Stimulated activated naive B cell treated with anti-CD40 and anti-IgM and Interleukin-4, amounts not matched to agents 10 μg/mL and 1 μg/mL and 100 μg/mL, for 72 hours (primary cell): ENCODE measurements around the gene KRT86.

Source experiments
- ATAC-seq, 2 donors: fragments of 150-1000 bp; cut with Tn5 transposase; replicated peaks; 2 replicates each; pipeline ENCODE4 v1.10.0; 2021; ENCODE audit warnings: moderate library complexity in 1 of 2
- DNase-seq: peaks from one replicate; pipeline ENCODE4 v3.0.0; 2021
- H3K27ac Mint-ChIP-seq: one replicate; pipeline ENCODE4 v1.8.0; 2022; ENCODE audit warnings: mild to moderate bottlenecking, mixed read lengths
- H3K27me3 Mint-ChIP-seq, 2 donors: one replicate each; pipeline ENCODE4 v1.8.0; 2022; ENCODE audit warnings: mixed read lengths in 2 of 2
- H3K36me3 Mint-ChIP-seq, 2 donors: one replicate each; pipeline ENCODE4 v1.8.0; 2022; ENCODE audit warnings: mixed read lengths in 2 of 2, mild to moderate bottlenecking in 1 of 2
- H3K4me1 Mint-ChIP-seq, 2 donors: one replicate each; pipeline ENCODE4 v1.8.0; 2022; ENCODE audit warnings: mixed read lengths in 2 of 2, mild to moderate bottlenecking in 1 of 2
- H3K4me3 Mint-ChIP-seq, 2 donors: one replicate each; pipeline ENCODE4 v1.8.0; 2022; ENCODE audit warnings: mild to moderate bottlenecking in 2 of 2, mixed read lengths in 2 of 2, moderate library complexity in 1 of 2
- H3K9me3 Mint-ChIP-seq, 2 donors: one replicate each; pipeline ENCODE4 v1.8.0; 2022; ENCODE audit warnings: mixed read lengths in 2 of 2, mild to moderate bottlenecking in 1 of 2

KRT86 gene

GRCh38 chr12:52274521-52275120 is at the start of gene KRT86:
Gene KRT86 (plus strand): TSS chr12:52274645. CDS start chr12:52301917, 27,272 bp downstream.
- Mint-ChIP-seq H3K4me1 (peaks cover 7 to 12% of the 10 kb centered on the region in 2 donors), H3K36me3 (no peaks in the 10 kb centered on the region), H3K4me3 (no peak within 1 kb of the TSS), H3K27me3 (peaks cover 49 to 56% of the 10 kb centered on the region in 2 donors), H3K9me3 (no peaks in the 10 kb centered on the region), H3K27ac (no peak within 1 kb of the TSS)
- ATAC-seq = no peak
- no peak for DNase-seq

DNA sequence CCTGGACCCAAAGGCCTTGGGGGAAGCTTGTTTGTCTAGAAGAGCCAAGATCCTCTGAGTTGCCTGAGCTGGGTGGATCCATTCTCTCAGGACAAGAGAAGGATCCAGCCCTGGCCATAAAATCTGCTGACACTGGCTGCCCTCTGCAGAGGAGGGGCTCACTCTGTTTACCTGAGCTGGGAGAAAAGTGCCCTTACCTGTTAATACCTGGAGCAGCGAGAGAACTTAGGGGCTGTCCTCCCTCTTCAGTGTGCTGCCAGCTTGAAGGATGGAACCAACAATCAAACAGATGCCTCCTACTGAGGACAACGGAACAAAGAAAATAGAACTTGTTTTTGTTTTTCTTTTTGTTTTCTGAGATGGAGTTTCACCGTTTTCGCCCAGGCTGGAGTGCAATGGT is 48.7 kb upstream of the KRT86 start:
- ATAC-seq (no peak), DNase-seq (no peak)
- Mint-ChIP-seq H3K36me3 (no peaks in the 10 kb centered on the region), H3K9me3 (no peaks in the 10 kb centered on the region), H3K27ac (no peak overlapping the region), H3K4me1 (no peaks in the 10 kb centered on the region), H3K4me3 (no peak overlapping the region), H3K27me3 (peaks cover 31 to 38% of the 10 kb centered on the region in 2 donors)

- no peaks in the 10 kb centered on the region for H3K36me3 Mint-ChIP-seq
- no peak overlapping the region for H3K27ac Mint-ChIP-seq
- no peaks in the 10 kb centered on the region for H3K9me3 Mint-ChIP-seq
- no peak for ATAC-seq
- no peak for DNase-seq
- H3K4me1 Mint-ChIP-seq = no peaks in the 10 kb centered on the region
- peaks cover 33 to 44% of the 10 kb centered on the region in 2 donors for H3K27me3 Mint-ChIP-seq
- H3K4me3 Mint-ChIP-seq = no peak overlapping the region
Observed at GRCh38 chr12:52226446-52226845, 48.0 kb upstream of the KRT86 start.

GRCh38 chr12:52227606-52228166 is 46.8 kb upstream of the KRT86 start:
- no peak for ATAC-seq
- Mint-ChIP-seq H3K9me3 (no peaks in the 10 kb centered on the region), H3K27ac (no peak overlapping the region), H3K4me1 (no peaks in the 10 kb centered on the region), H3K27me3 (peaks cover 44 to 56% of the 10 kb centered on the region in 2 donors), H3K36me3 (no peaks in the 10 kb centered on the region), H3K4me3 (no peak overlapping the region)
- DNase-seq = no peak

GRCh38 chr12:52228366-52228765 is 46.1 kb upstream of the KRT86 start:
- no peak overlapping the region for H3K27ac Mint-ChIP-seq
- peaks cover 46 to 55% of the 10 kb centered on the region in 2 donors for H3K27me3 Mint-ChIP-seq
- H3K9me3 Mint-ChIP-seq = no peaks in the 10 kb centered on the region
- H3K4me1 Mint-ChIP-seq = no peaks in the 10 kb centered on the region
- H3K36me3 Mint-ChIP-seq = no peaks in the 10 kb centered on the region
- no peak for ATAC-seq
- DNase-seq = no peak
- H3K4me3 Mint-ChIP-seq = no peak overlapping the region

DNA sequence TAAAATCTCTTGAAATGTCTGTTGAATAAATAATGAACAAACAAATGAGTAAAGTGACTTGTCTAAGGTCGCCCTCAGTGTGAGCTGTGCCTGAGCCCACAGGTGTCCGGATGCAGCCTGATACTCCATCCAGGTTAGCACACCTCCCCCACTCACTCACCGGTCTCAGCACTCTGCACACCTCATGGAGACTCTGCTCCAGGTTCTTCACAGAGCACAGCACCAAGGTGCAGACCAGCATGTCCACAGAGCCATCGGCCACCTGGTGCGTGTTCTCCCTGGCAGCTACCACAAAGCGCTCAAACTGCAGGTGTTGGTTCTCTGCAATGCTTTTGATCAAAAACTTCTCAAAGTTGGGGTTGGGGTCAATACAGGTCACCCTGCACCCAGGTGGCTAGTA is 45.5 kb upstream of the KRT86 start:
- Mint-ChIP-seq H3K4me1 (no peaks in the 10 kb centered on the region), H3K9me3 (no peaks in the 10 kb centered on the region), H3K36me3 (no peaks in the 10 kb centered on the region), H3K4me3 (no peak overlapping the region), H3K27ac (no peak overlapping the region), H3K27me3 (peaks cover 48 to 55% of the 10 kb centered on the region in 2 donors)
- ATAC-seq (no peak), DNase-seq (no peak)

DNA sequence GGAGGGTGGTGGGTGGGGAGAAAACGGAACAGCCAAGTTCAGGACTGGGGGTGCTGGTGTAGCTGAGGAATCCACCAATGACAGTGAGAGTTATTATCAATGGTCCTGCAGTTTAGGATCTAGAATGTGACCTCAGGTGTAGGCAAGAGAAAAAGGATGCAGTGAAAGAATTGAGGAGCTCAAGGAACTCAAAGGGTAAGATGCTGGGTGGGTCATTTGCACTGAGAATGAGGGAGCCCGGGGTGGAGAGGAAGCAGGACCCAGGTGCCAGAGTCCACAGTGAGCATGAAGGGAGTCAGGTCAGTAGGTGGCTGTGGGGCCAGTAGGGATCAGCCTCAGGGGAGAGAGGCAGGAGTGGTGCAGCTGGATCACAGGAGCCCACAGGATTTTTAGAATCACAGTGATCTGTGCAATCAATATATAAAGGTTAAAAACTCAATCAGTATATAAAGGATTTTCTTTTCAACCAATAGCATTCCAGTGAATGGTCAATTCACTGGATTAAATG is 44.6 kb upstream of the KRT86 start:
- ATAC-seq = no peak
- H3K27ac Mint-ChIP-seq = no peak overlapping the region

GRCh38 chr12:52230364-52231281 is 43.8 kb upstream of the KRT86 start:
- H3K9me3 Mint-ChIP-seq = no peaks in the 10 kb centered on the region
- no peak for DNase-seq
- peaks cover 52 to 59% of the 10 kb centered on the region in 2 donors for H3K27me3 Mint-ChIP-seq
- no peak overlapping the region for H3K4me3 Mint-ChIP-seq
- ATAC-seq = no peak
- H3K4me1 Mint-ChIP-seq = no peaks in the 10 kb centered on the region
- no peaks in the 10 kb centered on the region for H3K36me3 Mint-ChIP-seq
- no peak overlapping the region for H3K27ac Mint-ChIP-seq

More for the DNA sequence above, 44.6 kb upstream of the KRT86 start:
- Mint-ChIP-seq H3K4me3 (no peak overlapping the region), H3K27me3 (peaks cover 48 to 55% of the 10 kb centered on the region in 2 donors), H3K36me3 (no peaks in the 10 kb centered on the region), H3K4me1 (no peaks in the 10 kb centered on the region), H3K9me3 (no peaks in the 10 kb centered on the region)
- no peak for DNase-seq

- Mint-ChIP-seq H3K4me1 (no peaks in the 10 kb centered on the region), H3K9me3 (no peaks in the 10 kb centered on the region), H3K27ac (no peak overlapping the region), H3K27me3 (peaks cover 53 to 62% of the 10 kb centered on the region in 2 donors), H3K4me3 (no peak overlapping the region), H3K36me3 (no peaks in the 10 kb centered on the region)
- ATAC-seq = no peak
- no peak for DNase-seq
Observed at GRCh38 chr12:52231305-52232202, 42.9 kb upstream of the KRT86 start.

- Mint-ChIP-seq H3K36me3 (no peaks in the 10 kb centered on the region), H3K4me3 (no peak overlapping the region), H3K9me3 (no peaks in the 10 kb centered on the region), H3K27me3 (peaks cover 53 to 62% of the 10 kb centered on the region in 2 donors), H3K4me1 (no peaks in the 10 kb centered on the region), H3K27ac (no peak overlapping the region)
- DNase-seq (no peak), ATAC-seq (no peak)
Observed at GRCh38 chr12:52232203-52232673, 42.2 kb upstream of the KRT86 start.

DNA sequence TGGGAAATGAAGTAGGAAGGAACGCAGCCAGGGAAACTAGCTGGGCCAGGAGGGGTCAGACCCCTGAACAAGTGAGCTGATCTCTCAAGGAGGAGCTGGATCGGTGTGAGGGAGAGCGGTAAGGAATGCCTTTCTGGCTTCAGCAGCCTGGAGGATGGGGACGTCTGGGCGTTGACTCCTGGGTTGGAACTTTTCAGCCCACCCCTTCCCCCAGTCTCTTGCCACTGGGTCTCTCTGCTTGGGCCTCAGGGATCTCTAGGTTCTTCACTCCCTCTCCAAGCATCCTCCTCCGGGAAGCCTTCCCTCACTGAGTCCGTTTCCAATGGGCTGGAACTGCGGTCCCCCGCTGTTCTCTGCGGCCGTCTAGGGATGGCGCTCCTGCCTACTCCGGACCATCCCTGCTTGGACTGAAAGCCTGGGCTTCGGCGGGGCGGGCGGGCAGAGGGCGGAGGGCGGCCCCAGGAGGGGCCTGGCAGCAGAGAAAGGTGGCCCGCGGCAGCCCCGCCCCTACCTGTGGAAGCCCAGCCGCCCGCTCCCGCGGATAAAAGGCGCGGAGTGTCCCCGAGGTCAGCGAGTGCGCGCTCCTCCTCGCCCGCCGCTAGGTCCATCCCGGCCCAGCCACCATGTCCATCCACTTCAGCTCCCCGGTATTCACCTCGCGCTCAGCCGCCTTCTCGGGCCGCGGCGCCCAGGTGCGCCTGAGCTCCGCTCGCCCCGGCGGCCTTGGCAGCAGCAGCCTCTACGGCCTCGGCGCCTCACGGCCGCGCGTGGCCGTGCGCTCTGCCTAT is 41.6 kb upstream of the KRT86 start, which contains the start of gene KRT7:
TSS of gene KRT7 (plus strand) at position 570 of the 788 bp plus-strand sequence. CDS start at position 624, 54 bp downstream.
- ATAC-seq (no peak), DNase-seq (no peak)
- no peaks in the 10 kb centered on the region for H3K36me3 Mint-ChIP-seq
- H3K27me3 Mint-ChIP-seq = peaks cover 53 to 61% of the 10 kb centered on the region in 2 donors
- no peaks in the 10 kb centered on the region for H3K4me1 Mint-ChIP-seq
- H3K9me3 Mint-ChIP-seq = no peaks in the 10 kb centered on the region
- no peak within 1 kb of the TSS for H3K4me3 Mint-ChIP-seq
- no peak within 1 kb of the TSS for H3K27ac Mint-ChIP-seq

DNA sequence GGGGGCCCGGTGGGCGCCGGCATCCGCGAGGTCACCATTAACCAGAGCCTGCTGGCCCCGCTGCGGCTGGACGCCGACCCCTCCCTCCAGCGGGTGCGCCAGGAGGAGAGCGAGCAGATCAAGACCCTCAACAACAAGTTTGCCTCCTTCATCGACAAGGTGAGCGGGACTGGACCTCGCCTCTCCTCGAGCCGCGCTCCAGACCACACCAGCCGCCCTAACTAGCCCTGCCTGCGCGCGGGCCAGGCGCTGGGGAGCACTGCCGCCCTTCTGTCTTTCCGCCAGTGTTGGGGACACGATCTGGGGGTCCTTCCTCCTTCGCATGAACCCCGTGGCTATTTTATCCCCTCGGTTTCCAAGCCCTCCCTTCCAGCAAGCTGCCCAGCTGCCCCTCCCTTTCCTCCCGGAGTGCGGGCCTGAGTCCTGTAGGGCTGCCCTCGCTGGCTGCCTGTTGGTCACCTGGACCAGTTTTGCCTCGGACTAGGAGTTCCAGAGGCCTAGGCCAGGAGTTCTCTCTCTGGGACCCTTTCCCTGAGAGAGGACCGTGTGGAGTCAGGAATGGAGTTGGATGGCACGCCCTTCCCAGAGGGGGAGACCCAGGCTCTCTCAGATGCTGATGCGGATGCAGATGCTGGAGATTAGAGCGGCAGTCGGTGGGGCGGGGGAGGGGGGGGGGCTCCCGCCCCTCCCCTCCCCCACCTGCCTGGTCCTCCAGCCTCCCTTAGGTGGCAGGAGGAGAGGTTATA is 40.8 kb upstream of the KRT86 start:
- Mint-ChIP-seq H3K27ac (no peak overlapping the region), H3K4me3 (no peak overlapping the region), H3K27me3 (peaks cover 53 to 56% of the 10 kb centered on the region in 2 donors), H3K36me3 (no peaks in the 10 kb centered on the region), H3K4me1 (no peaks in the 10 kb centered on the region), H3K9me3 (no peaks in the 10 kb centered on the region)
- ATAC-seq (no peak), DNase-seq (no peak)
